IMR-90 (cell line): Measurements from ENCODE around the gene UBE2E2. TPM values are rescaled to one million over a fixed set of nuclear protein-coding genes. Genes with fewer than 3 reads are reported as not detected.

Source experiments
- ATAC-seq: fragments of 200-7000 bp; cut with Tn5 transposase; 2 replicates; pipeline ENCODE4 v1.9.1; 2020; ENCODE audit warnings: low read depth, mild to moderate bottlenecking, moderate library complexity
- BruUV-seq: library from RNA; stranded (reverse); fragments of 400-500 nt; replicated peaks from 2 replicates; lab custom pipeline; 2021; lab: Mats Ljungman, UMichigan
- CTCF ChIA-PET: fragments of 300-600 bp; formaldehyde crosslinking; extraction: SDS; loops from one replicate; lab custom pipeline; 2021; ENCODE audit warnings: antibody characterized with exemption; lab: Yijun Ruan, JAX
- POLR2A ChIA-PET: fragments of 300-600 bp; sonication (Branson Sonifier 250); formaldehyde crosslinking; loops from one replicate; lab custom pipeline; 2022; ENCODE audit warnings: antibody characterized with exemption; ENCODE audit not compliant: unreplicated experiment; lab: Charles Lee
- DNase-seq: peaks from one replicate; pipeline ENCODE4 v3.0.0; 2013
- H2AFZ ChIP-seq: replicated peaks from 2 replicates; pipeline ENCODE3; 2013; ENCODE audit warnings: low read length, mild to moderate bottlenecking; ENCODE audit not compliant: poor library complexity
- H2AK5ac ChIP-seq: 2 replicates; pipeline ENCODE4 v1.6.1; 2013; ENCODE audit warnings: low read depth, low read length, inconsistent platforms
- H2AK9ac ChIP-seq: replicated peaks from 2 replicates; pipeline ENCODE3; 2013; ENCODE audit warnings: mild to moderate bottlenecking, low read depth, low read length, moderate library complexity; ENCODE audit not compliant: poor library complexity
- H2BK120ac ChIP-seq: 2 replicates; pipeline ENCODE4 v1.6.1; 2013; ENCODE audit warnings: low read depth, low read length, inconsistent platforms
- H2BK15ac ChIP-seq: 3 replicates; pipeline ENCODE4 v1.6.1; 2013; ENCODE audit warnings: low read depth, low read length, inconsistent platforms
- H2BK20ac ChIP-seq: 2 replicates; pipeline ENCODE4 v1.6.1; 2013; ENCODE audit warnings: low read depth, mild to moderate bottlenecking, inconsistent platforms, low read length, moderate library complexity
- H2BK5ac ChIP-seq: 2 replicates; pipeline ENCODE4 v1.6.1; 2013; ENCODE audit warnings: mild to moderate bottlenecking, low read depth, low read length, inconsistent platforms; ENCODE audit not compliant: poor library complexity, severe bottlenecking
- H3K14ac ChIP-seq: replicated peaks from 2 replicates; pipeline ENCODE4 v1.6.1; 2013; ENCODE audit warnings: low read depth, low read length, inconsistent platforms
- H3K18ac ChIP-seq: 2 replicates; pipeline ENCODE4 v1.6.1; 2013; ENCODE audit warnings: low read depth, low read length, control low read depth
- H3K23ac ChIP-seq: 2 replicates; pipeline ENCODE4 v1.6.1; 2013; ENCODE audit warnings: low read depth, low read length, inconsistent platforms
- H3K27ac ChIP-seq: 2 replicates; pipeline ENCODE4 v1.5.1; 2013; ENCODE audit warnings: mild to moderate bottlenecking, control low read depth, low read length; ENCODE audit not compliant: insufficient read depth
- H3K27me3 ChIP-seq: 2 replicates; pipeline ENCODE4 v1.6.1; 2013; ENCODE audit warnings: low read length; ENCODE audit not compliant: control insufficient read depth, insufficient read depth
- H3K36me3 ChIP-seq: 2 replicates; pipeline ENCODE4 v1.6.1; 2013; ENCODE audit warnings: low read length, mixed read lengths; ENCODE audit not compliant: control insufficient read depth, insufficient read depth
- H3K4ac ChIP-seq: 2 replicates; pipeline ENCODE4 v1.6.1; 2013; ENCODE audit warnings: low read depth, low read length, inconsistent platforms
- H3K4me1 ChIP-seq: 2 replicates; pipeline ENCODE4 v1.6.1; 2013; ENCODE audit warnings: low read length, mixed read lengths; ENCODE audit not compliant: control insufficient read depth, insufficient read depth
- H3K4me2 ChIP-seq: 2 replicates; pipeline ENCODE4 v1.6.1; 2013; ENCODE audit warnings: low read depth, mild to moderate bottlenecking, control low read depth, low read length, moderate library complexity
- H3K4me3 ChIP-seq: 2 replicates; pipeline ENCODE4 v1.5.1; 2013; ENCODE audit warnings: low read depth, mild to moderate bottlenecking, control low read depth, low read length, moderate library complexity; ENCODE audit not compliant: insufficient read depth
- H3K56ac ChIP-seq: 2 replicates; pipeline ENCODE4 v1.6.1; 2013; ENCODE audit warnings: low read length, inconsistent platforms; ENCODE audit not compliant: insufficient read depth; ENCODE audit errors: extremely low read depth
- H3K79me1 ChIP-seq, 2 experiments: 2 replicates each; pipeline ENCODE4 v1.6.1; 2013; ENCODE audit warnings: low read length in 2 of 2, inconsistent platforms in 1 of 2, low read depth in 1 of 2
- H3K9ac ChIP-seq: 2 replicates; pipeline ENCODE4 v1.6.1; 2013; ENCODE audit warnings: low read depth, low read length, control low read depth
- H3K9me1 ChIP-seq: 2 replicates; pipeline ENCODE4 v1.6.1; 2013; ENCODE audit warnings: low read length, inconsistent platforms; ENCODE audit not compliant: insufficient read depth
- H3K9me3 ChIP-seq: 2 replicates; pipeline ENCODE4 v1.6.1; 2013; ENCODE audit warnings: low read length; ENCODE audit not compliant: control insufficient read depth, insufficient read depth
- H4K20me1 ChIP-seq: 2 replicates; pipeline ENCODE4 v1.6.1; 2013; ENCODE audit warnings: low read length, inconsistent platforms; ENCODE audit not compliant: insufficient read depth
- H4K5ac ChIP-seq: 2 replicates; pipeline ENCODE4 v1.6.1; 2013; ENCODE audit warnings: mild to moderate bottlenecking, low read depth, low read length, control low read depth
- H4K8ac ChIP-seq, 2 experiments: 2 replicates each; pipeline ENCODE4 v1.6.1; 2013; ENCODE audit warnings: low read depth in 2 of 2, low read length in 2 of 2, control low read depth in 1 of 2, inconsistent platforms in 1 of 2
- H4K91ac ChIP-seq: 2 replicates; pipeline ENCODE4 v1.6.1; 2013; ENCODE audit warnings: low read depth, low read length, inconsistent platforms; ENCODE audit not compliant: insufficient read depth
- BHLHE40 ChIP-seq: fragments of 150-350 bp; IDR thresholded peaks from 2 replicates; pipeline ENCODE4 v1.6.1; 2016; ENCODE audit warnings: mild to moderate bottlenecking, low read depth, low read length
- CEBPB ChIP-seq: IDR thresholded peaks from 2 replicates; pipeline ENCODE4 v1.6.1; 2012; ENCODE audit warnings: low read depth, low read length, improper control_type of control experiment
- CHD1 ChIP-seq: IDR thresholded peaks from 2 replicates; pipeline ENCODE4 v1.6.1; 2012; ENCODE audit warnings: low read depth, low read length, improper control_type of control experiment
- MAFK ChIP-seq: IDR thresholded peaks from 2 replicates; pipeline ENCODE4 v1.6.1; 2012; ENCODE audit warnings: low read depth, low read length, improper control_type of control experiment
- MAZ ChIP-seq: IDR thresholded peaks from 2 replicates; pipeline ENCODE4 v1.6.1; 2012; ENCODE audit warnings: low read depth, mild to moderate bottlenecking, low read length, improper control_type of control experiment, moderate library complexity, borderline replicate concordance
- MXI1 ChIP-seq: IDR thresholded peaks from 2 replicates; pipeline ENCODE4 v1.6.1; 2012; ENCODE audit warnings: low read depth, mild to moderate bottlenecking, low read length, moderate library complexity, borderline replicate concordance
- NFE2L2 ChIP-seq: fragments of 150-350 bp; IDR thresholded peaks from 2 replicates; pipeline ENCODE4 v1.6.1; 2016; ENCODE audit warnings: low read depth, mild to moderate bottlenecking, low read length
- RCOR1 ChIP-seq: IDR thresholded peaks from 2 replicates; pipeline ENCODE4 v1.6.1; 2012; ENCODE audit warnings: mild to moderate bottlenecking, low read length, improper control_type of control experiment; ENCODE audit not compliant: insufficient replicate concordance
- RFX5 ChIP-seq: IDR thresholded peaks from 2 replicates; pipeline ENCODE4 v1.8.0; 2012; ENCODE audit warnings: low read depth, mild to moderate bottlenecking, low read length, moderate library complexity
- WGBS, 2 experiments: methylation state at CpG; one replicate each; pipeline versions ENCODE4 v1.1.5 to v1.1.7; 2013; ENCODE audit warnings: missing lambda C conversion rate in 2 of 2; ENCODE audit not compliant: insufficient read length in 1 of 2; ENCODE audit errors: extremely low coverage in 2 of 2; 5-methylcytosine and 5-hydroxymethylcytosine counted together
- dilution Hi-C: fragments of 300-500 bp; cut with HindIII; formaldehyde crosslinking; loops from one replicate; pipeline ENCODE4 v1.14.3; 2018; ENCODE audit warnings: low sequenced_read_pairs; ENCODE audit not compliant: unreplicated experiment
- in situ Hi-C: fragments of 300-500 bp; cut with MboI; formaldehyde crosslinking; loops from 3 replicates; pipeline ENCODE4 v1.14.3; 2019; ENCODE audit warnings: low sequenced_read_pairs, inconsistent platforms, mixed read lengths
- intact Hi-C: fragments of 100-400 bp; cut with micrococcal nuclease; formaldehyde crosslinking; loops from 2 replicates; pipeline ENCODE4 v1.10.0; 2022
- polyA plus RNA-seq, 3 experiments: library from polyadenylated mRNA; depleted of rRNA; stranded (reverse); fragments of >200 nt; gene quantifications; 2 replicates each; pipeline ENCODE4 v1.2.3, GENCODE V29; 2012; ENCODE audit warnings: low replicate concordance in 1 of 3
- total RNA-seq: library from RNA; depleted of rRNA; stranded (reverse); fragments of >200 nt; gene quantifications from 2 replicates; pipeline ENCODE4 v1.2.3, GENCODE V29; 2012
- TF ChIP-seq, protein P1 (sequence below): fragments of 150-350 bp; IDR thresholded peaks from 2 replicates; pipeline ENCODE4 v1.6.1; 2017; ENCODE audit warnings: mild to moderate bottlenecking, antibody characterized with exemption, low read length, low read depth

The UBE2E2 gene
- total and polyA plus RNA-seq, 2 of the 4 experiments (the other 2 are of a cell fraction), result 18.6 to 32.7 TPM

DNA sequence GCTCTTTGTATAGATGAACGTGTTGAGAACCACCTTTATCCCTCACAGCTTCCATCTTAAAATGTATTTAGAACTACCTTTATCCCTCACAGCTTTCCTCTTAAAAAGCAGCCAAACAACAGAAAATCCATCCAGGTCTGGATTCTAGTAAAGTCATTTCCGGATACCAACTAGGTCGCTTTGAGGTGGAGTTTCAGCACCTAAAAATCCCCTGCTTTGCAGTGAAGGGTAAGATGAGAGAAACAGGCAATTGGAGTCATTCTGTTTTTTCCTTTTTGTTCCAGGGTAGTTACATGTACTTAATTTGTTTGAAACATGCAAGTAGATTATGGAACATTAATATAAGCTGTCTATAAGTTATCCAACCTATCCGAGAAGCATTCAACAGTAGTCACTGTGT is 192.0 kb downstream of the UBE2E2 start:
- no peak for ATAC-seq

More for the DNA sequence above, 192.0 kb downstream of the UBE2E2 start:
- Histone ChIP-seq H2AFZ (no peak overlapping the region), H3K4me3 (no peak overlapping the region), H3K9ac (no peak overlapping the region), H3K4ac (no peak overlapping the region), H4K5ac (no peak overlapping the region), H2BK120ac (no peak overlapping the region), H4K8ac (no peak overlapping the region), H3K27me3 (no peaks in the 10 kb centered on the region), H4K20me1 (no peaks in the 10 kb centered on the region; the same call in 1 of the 2 replicates), H3K9me3 (no peaks in the 10 kb centered on the region), H2AK5ac (no peak overlapping the region), H3K9me1 (no peaks in the 10 kb centered on the region), H3K4me1 (no peaks in the 10 kb centered on the region), H2BK15ac (no peak overlapping the region), H3K36me3 (no peaks in the 10 kb centered on the region), H3K23ac (no peak overlapping the region), H4K91ac (no peak overlapping the region), H3K4me2 (no peak overlapping the region), H2AK9ac (no peak overlapping the region), H3K14ac (no peak overlapping the region), H3K56ac (no peak overlapping the region), H3K27ac (no peak overlapping the region), H3K18ac (no peak overlapping the region), H2BK5ac (no peak overlapping the region), H2BK20ac (no peak overlapping the region), H3K79me1 (no peaks in the 10 kb centered on the region; a peak in 2 of 4 replicates)
- no TSS peak for BruUV-seq
- WGBS, 2 experiments, result no CpG with 5 or more reads among the region's 4 CpGs
- no peak for DNase-seq
- dilution Hi-C loops (no loop called here), intact Hi-C loops (no loop called here), in situ Hi-C loops (no loop called here)
- ChIA-PET POLR2A (interaction anchor here (0.6 kb wide), 1 partner anchor 391 kb away, joined by 3 read pairs; no protein-coding TSS in a partner anchor), CTCF (interaction anchor here (0.9 kb wide), 1 partner anchor 9 kb away, joined by 4 read pairs; no protein-coding TSS in a partner anchor)
- TF ChIP-seq BHLHE40, result no peak
- TF ChIP-seq, protein P1, sequence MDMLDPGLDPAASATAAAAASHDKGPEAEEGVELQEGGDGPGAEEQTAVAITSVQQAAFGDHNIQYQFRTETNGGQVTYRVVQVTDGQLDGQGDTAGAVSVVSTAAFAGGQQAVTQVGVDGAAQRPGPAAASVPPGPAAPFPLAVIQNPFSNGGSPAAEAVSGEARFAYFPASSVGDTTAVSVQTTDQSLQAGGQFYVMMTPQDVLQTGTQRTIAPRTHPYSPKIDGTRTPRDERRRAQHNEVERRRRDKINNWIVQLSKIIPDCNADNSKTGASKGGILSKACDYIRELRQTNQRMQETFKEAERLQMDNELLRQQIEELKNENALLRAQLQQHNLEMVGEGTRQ, result no peak
- no peak for TF ChIP-seq CEBPB
- TF ChIP-seq MXI1, result no peak
- no peak for TF ChIP-seq CHD1
- TF ChIP-seq MAZ, result no peak
- no peak for TF ChIP-seq MAFK
- TF ChIP-seq NFE2L2, result no peak
- TF ChIP-seq RFX5, result no peak
- TF ChIP-seq RCOR1, result no peak
